Measurements from ENCODE around the gene ALKBH3. TPM values are rescaled to one million over a fixed set of nuclear protein-coding genes. Genes with fewer than 3 reads are reported as not detected.

The ALKBH3 gene
- total RNA-seq, 2 donors from 2014 or later: 9.3 to 13.9 TPM

DNA sequence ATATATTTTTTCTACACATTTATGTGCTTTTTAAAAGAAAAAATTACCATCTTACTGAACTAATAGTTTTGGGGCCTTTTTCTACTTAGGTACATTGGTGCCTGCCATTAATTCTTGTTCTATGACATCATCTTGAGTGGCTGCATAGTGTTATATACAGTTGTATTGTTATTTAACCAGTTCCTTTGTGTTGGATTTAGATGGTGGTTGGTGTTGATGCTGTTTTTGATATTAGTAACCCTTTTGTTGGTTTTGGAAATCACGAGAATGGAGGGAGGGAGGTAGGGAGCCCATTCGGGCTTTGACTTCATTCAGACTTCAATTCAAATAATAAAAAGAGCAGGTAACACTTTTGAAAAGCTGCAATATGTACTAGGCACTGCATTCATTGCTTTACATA, 46.4 kb downstream of the ALKBH3 start:
- 88 to 89% methylated on average over 1 to 2 of the region's 2 CpGs for WGBS, 2 experiments (ENCODE audit: insufficient coverage in 1 of 2, insufficient read length in 1 of 2)
- Histone ChIP-seq H3K36me3 (ENCODE audit: control insufficient read depth, insufficient read depth, low read length) (no peaks in the 10 kb centered on the region), H3K27me3 (ENCODE audit: control insufficient read depth, insufficient read depth, low read length, poor library complexity, severe bottlenecking) (no peaks in the 10 kb centered on the region), H3K4me3 (ENCODE audit: low read length) (no peak overlapping the region), H3K4me1 (ENCODE audit: control insufficient read depth, insufficient read depth, low read length) (no peaks in the 10 kb centered on the region), H3K27ac (ENCODE audit: low read depth, low read length) (no peak overlapping the region), H3K9me3 (ENCODE audit: control insufficient read depth, low read length) (no peaks in the 10 kb centered on the region), H3K9ac (ENCODE audit: extremely low read depth, low read length, poor library complexity, severe bottlenecking) (no peak overlapping the region)
- Mint-ChIP-seq H3K4me1 (peaks cover 15% of the 10 kb centered on the region), H3K9me3 (no peaks in the 10 kb centered on the region), H3K27ac (no peak overlapping the region), H3K4me3 (no peak overlapping the region), H3K27me3 (ENCODE audit: insufficient read depth) (no peaks in the 10 kb centered on the region), H3K36me3 (ENCODE audit: low read depth) (no peaks in the 10 kb centered on the region)
- DNase-seq: no peak
- TF ChIP-seq, protein P1, sequence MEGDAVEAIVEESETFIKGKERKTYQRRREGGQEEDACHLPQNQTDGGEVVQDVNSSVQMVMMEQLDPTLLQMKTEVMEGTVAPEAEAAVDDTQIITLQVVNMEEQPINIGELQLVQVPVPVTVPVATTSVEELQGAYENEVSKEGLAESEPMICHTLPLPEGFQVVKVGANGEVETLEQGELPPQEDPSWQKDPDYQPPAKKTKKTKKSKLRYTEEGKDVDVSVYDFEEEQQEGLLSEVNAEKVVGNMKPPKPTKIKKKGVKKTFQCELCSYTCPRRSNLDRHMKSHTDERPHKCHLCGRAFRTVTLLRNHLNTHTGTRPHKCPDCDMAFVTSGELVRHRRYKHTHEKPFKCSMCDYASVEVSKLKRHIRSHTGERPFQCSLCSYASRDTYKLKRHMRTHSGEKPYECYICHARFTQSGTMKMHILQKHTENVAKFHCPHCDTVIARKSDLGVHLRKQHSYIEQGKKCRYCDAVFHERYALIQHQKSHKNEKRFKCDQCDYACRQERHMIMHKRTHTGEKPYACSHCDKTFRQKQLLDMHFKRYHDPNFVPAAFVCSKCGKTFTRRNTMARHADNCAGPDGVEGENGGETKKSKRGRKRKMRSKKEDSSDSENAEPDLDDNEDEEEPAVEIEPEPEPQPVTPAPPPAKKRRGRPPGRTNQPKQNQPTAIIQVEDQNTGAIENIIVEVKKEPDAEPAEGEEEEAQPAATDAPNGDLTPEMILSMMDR (conservative IDR thresholded peaks at IDR 0.05): no peak

DNA sequence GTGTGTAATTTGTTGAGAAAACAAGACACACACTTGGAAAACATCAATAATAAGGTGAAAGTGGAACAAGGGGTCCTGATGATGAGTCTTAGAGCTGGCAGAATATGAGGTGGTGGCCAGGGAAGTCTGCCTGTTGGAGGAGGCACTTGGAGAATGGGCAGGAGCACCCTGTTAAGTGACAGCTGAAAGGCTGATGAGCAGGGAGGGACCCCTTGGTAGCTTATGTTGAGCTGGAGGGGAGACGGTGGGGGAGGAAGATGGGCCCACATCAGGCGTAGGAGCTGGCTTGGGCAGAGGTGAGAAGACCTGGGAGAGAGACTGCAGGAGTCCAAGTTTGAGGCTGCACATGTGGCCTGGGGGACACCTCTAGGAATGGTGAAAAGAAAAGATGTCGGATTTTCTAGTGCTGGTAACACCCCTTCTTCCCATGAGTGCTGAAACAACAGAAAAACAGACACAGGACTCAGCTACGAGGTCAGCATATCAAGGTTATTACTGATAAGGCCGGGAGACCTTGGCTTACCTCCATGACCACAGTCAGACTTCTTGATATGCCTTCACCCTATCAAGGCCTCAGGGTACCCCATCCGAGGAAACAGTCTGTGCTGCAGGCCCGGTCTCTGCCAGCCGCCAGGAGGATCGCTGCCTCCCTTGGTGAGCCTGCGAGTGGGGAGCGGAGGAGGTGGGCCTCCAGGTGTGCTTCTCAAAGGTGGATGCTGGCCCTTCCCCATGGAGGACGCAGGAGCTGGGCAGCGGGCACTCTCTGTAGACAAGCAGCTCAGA, 47.5 kb downstream of the ALKBH3 start:
- 91 to 97% methylated on average over 4 to 13 of the region's 13 CpGs for WGBS, 2 experiments (ENCODE audit: insufficient coverage in 1 of 2, insufficient read length in 1 of 2)
- H3K27ac Mint-ChIP-seq: no peak overlapping the region
- no peak for DNase-seq
- Histone ChIP-seq H3K27me3 (ENCODE audit: control insufficient read depth, insufficient read depth, low read length, poor library complexity, severe bottlenecking) (no peaks in the 10 kb centered on the region), H3K36me3 (ENCODE audit: control insufficient read depth, insufficient read depth, low read length) (no peaks in the 10 kb centered on the region), H3K27ac (ENCODE audit: low read depth, low read length) (no peak overlapping the region), H3K4me1 (ENCODE audit: control insufficient read depth, insufficient read depth, low read length) (no peaks in the 10 kb centered on the region), H3K9me3 (ENCODE audit: control insufficient read depth, low read length) (no peaks in the 10 kb centered on the region), H3K9ac (ENCODE audit: extremely low read depth, low read length, poor library complexity, severe bottlenecking) (no peak overlapping the region), H3K4me3 (ENCODE audit: low read length) (no peak overlapping the region)
- H3K27me3 Mint-ChIP-seq (ENCODE audit: insufficient read depth): no peaks in the 10 kb centered on the region
- TF ChIP-seq, protein P1 (conservative IDR thresholded peaks at IDR 0.05): no peak
- H3K4me3 Mint-ChIP-seq: no peak overlapping the region
- H3K9me3 Mint-ChIP-seq: no peaks in the 10 kb centered on the region
- peaks cover 15% of the 10 kb centered on the region for H3K4me1 Mint-ChIP-seq
- no peaks in the 10 kb centered on the region for H3K36me3 Mint-ChIP-seq (ENCODE audit: low read depth)

DNA sequence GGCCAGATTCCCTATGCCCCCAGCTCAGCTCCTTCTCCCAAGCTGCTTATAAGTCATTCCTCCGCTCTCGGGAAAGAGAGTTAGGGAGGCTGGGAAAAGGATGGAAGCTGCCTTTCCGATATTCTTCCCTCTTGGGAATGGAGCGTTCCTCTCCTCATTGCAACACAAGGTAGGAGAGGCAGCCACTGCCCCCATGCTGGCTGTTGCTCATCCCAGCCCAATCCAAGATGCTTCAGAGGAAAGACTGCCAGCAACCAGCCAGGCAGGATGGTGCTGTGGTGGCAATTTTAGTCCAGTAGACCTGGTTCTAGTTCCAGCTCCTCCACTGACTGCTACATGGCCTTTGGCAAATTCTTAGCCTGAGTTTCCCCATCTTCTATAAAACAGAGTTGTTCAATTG, 48.1 kb downstream of the ALKBH3 start:
- Mint-ChIP-seq H3K27ac (no peak overlapping the region), H3K9me3 (no peaks in the 10 kb centered on the region), H3K36me3 (ENCODE audit: low read depth) (no peaks in the 10 kb centered on the region), H3K4me1 (peaks cover 9% of the 10 kb centered on the region), H3K27me3 (ENCODE audit: insufficient read depth) (no peaks in the 10 kb centered on the region), H3K4me3 (no peak overlapping the region)
- H3K4me1 ChIP-seq (ENCODE audit: control insufficient read depth, insufficient read depth, low read length): no peaks in the 10 kb centered on the region
- TF ChIP-seq, protein P1 (conservative IDR thresholded peaks at IDR 0.05): no peak
- DNase-seq: no peak
- H3K27me3 ChIP-seq (ENCODE audit: control insufficient read depth, insufficient read depth, low read length, poor library complexity, severe bottlenecking): no peaks in the 10 kb centered on the region
- WGBS, 2 experiments (ENCODE audit: insufficient coverage in 1 of 2, insufficient read length in 1 of 2): 93 to 98% methylated on average over 3 to 4 of the region's 4 CpGs
- H3K9me3 ChIP-seq (ENCODE audit: control insufficient read depth, low read length): no peaks in the 10 kb centered on the region
- no peak overlapping the region for H3K9ac ChIP-seq (ENCODE audit: extremely low read depth, low read length, poor library complexity, severe bottlenecking)
- H3K36me3 ChIP-seq (ENCODE audit: control insufficient read depth, insufficient read depth, low read length): no peaks in the 10 kb centered on the region
- H3K4me3 ChIP-seq (ENCODE audit: low read length): no peak overlapping the region
- no peak overlapping the region for H3K27ac ChIP-seq (ENCODE audit: low read depth, low read length)

Data from endodermal cell (in vitro differentiated cells).